Neutrophil (primary cell): ENCODE data around the gene RAD51B.

ENCODE experiments used
- H3K27ac ChIP-seq: fragments of 200-600 bp; sonication (generic); 2 replicates; pipeline ENCODE4 v1.5.1; 2016; ENCODE audit warnings: mild to moderate bottlenecking, moderate library complexity
- H3K27me3 ChIP-seq: fragments of 200-600 bp; sonication (generic); 2 replicates; pipeline ENCODE4 v1.6.0; 2016; ENCODE audit warnings: mild to moderate bottlenecking
- H3K36me3 ChIP-seq: fragments of 200-600 bp; sonication (generic); 2 replicates; pipeline ENCODE4 v1.5.1; 2017
- H3K4me1 ChIP-seq, 2 experiments: fragments of 200-600 bp in 1 of 2; sonication (generic) in 1 of 2; 1 replicate in 1 of 2; 2 replicates in 1 of 2; pipeline versions ENCODE4 v1.5.1 to v1.6.1; 2013 to 2016; ENCODE audit warnings: low read depth in 1 of 2, low read length in 1 of 2, mild to moderate bottlenecking in 1 of 2, moderate library complexity in 1 of 2; ENCODE audit not compliant: control insufficient read depth in 1 of 2, insufficient read depth in 1 of 2
- H3K4me3 ChIP-seq, 2 experiments: fragments of 200-600 bp in 1 of 2; sonication (generic) in 1 of 2; 1 replicate in 1 of 2; 2 replicates in 1 of 2; pipeline ENCODE4 v1.5.1; 2013 to 2016; ENCODE audit warnings: low read depth in 1 of 2, low read length in 1 of 2, mild to moderate bottlenecking in 1 of 2, moderate library complexity in 1 of 2
- H3K9me3 ChIP-seq: fragments of 200-600 bp; sonication (generic); 2 replicates; pipeline ENCODE4 v1.5.1; 2016
- TF ChIP-seq, protein P1 (sequence below): fragments of 200-600 bp; sonication (generic); IDR thresholded peaks from 2 replicates; pipeline ENCODE4 v1.5.1; 2016; ENCODE audit warnings: antibody characterized with exemption

RAD51B gene

DNA sequence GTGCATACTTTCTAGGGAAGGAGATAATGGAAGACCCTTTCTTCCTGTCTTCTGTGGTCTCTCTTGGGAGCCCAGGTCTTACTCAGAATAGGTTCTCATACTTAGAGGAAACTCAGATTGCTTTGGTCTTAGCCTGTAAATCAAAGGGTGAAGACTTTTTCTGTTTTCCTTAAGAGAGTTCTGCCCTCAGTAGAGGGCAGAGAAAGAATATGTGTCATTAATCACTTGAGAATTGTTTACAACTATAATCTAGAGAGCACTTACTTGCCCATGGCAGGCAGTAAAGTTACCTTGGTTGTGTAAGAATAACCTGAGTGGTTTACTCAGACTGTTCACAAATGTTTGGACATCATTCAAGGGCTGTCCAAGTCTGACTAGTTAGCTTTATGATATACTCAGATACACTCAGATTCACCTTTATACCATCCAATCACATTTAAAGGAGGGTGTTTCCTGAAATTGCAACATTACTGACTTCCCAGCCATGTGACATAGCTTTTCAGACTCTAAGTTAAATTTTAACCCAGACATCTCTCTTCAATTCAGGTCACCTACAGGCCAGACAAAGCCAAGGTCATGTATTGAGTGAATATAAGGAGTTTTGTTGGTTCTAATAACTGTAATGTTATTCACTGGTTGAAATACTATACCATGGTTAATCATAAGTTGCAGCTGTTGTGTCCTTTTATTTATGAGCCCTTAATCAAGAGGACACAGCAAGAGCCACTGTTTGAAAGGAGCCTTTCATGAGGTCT lies 372.2 kb downstream of the RAD51B start:
- H3K4me3 ChIP-seq, result no peak overlapping the region
- no peak overlapping the region for H3K27ac ChIP-seq
- H3K36me3 ChIP-seq, result no peaks in the 10 kb centered on the region
- no peaks in the 10 kb centered on the region for H3K27me3 ChIP-seq
- TF ChIP-seq, protein P1, sequence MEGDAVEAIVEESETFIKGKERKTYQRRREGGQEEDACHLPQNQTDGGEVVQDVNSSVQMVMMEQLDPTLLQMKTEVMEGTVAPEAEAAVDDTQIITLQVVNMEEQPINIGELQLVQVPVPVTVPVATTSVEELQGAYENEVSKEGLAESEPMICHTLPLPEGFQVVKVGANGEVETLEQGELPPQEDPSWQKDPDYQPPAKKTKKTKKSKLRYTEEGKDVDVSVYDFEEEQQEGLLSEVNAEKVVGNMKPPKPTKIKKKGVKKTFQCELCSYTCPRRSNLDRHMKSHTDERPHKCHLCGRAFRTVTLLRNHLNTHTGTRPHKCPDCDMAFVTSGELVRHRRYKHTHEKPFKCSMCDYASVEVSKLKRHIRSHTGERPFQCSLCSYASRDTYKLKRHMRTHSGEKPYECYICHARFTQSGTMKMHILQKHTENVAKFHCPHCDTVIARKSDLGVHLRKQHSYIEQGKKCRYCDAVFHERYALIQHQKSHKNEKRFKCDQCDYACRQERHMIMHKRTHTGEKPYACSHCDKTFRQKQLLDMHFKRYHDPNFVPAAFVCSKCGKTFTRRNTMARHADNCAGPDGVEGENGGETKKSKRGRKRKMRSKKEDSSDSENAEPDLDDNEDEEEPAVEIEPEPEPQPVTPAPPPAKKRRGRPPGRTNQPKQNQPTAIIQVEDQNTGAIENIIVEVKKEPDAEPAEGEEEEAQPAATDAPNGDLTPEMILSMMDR, result no peak
- no peaks in the 10 kb centered on the region for H3K9me3 ChIP-seq
- H3K4me1 ChIP-seq, result peaks cover 0 to 11% of the 10 kb centered on the region in 2 experiments

DNA sequence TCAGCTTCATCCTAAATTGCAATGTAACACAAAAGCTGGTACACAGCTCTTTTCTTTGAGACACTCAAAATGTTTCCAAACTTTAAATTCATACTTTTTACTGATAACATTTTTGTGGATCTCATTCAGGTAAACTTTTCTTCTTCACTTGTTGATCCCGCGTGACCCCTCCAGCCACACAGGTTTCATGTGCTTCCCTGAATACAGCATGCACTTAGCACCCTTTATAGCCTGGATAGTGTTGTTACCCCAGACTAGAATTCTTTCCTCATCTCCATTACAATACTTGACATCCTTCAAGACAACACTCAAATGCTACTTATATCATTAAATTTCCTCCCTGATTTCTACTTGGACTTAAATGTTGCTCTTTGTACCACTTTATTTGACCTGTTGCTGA lies 373.4 kb downstream of the RAD51B start:
- TF ChIP-seq, protein P1, result no peak
- H3K27ac ChIP-seq, result no peak overlapping the region
- H3K27me3 ChIP-seq, result no peaks in the 10 kb centered on the region
- peaks cover 0 to 11% of the 10 kb centered on the region in 2 experiments for H3K4me1 ChIP-seq
- no peaks in the 10 kb centered on the region for H3K36me3 ChIP-seq
- H3K9me3 ChIP-seq, result no peaks in the 10 kb centered on the region
- H3K4me3 ChIP-seq, result no peak overlapping the region

DNA sequence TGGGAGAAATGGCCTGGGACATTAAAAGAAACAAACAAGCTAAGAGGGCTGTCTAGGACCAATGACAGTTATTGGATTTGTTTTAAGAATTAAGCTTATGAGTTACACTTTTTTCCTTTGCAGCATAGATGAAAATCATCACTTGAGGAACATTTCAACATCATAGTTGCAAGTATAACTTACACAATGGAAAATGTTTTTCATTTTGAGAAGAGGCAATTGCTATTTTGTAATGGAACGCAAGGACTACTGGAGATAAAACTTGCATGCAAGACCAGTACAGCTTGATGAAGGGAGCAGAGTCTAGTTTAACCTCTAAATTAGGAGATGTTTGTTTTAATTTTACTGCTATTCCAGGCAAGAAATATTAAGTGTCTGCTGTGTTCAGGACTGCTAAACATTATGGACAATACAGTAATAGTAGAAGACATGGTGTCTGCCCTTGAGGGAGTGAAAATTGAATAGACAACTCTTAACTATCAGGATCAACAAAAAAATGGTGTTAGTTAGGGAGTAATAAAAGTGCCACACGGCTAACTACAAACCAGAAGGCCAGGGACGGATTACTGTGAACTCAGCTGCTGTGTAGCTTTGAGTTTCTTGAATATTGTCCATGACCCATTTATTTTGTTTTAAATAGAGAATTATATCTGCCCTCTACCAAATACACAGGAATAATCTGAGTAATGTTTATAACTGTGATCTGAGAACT lies 374.5 kb downstream of the RAD51B start:
- Histone ChIP-seq H3K36me3 (no peaks in the 10 kb centered on the region), H3K27me3 (no peaks in the 10 kb centered on the region), H3K4me3 (no peak overlapping the region), H3K9me3 (no peaks in the 10 kb centered on the region), H3K27ac (no peak overlapping the region), H3K4me1 (peaks cover 0 to 11% of the 10 kb centered on the region in 2 experiments)
- TF ChIP-seq, protein P1, result no peak

DNA sequence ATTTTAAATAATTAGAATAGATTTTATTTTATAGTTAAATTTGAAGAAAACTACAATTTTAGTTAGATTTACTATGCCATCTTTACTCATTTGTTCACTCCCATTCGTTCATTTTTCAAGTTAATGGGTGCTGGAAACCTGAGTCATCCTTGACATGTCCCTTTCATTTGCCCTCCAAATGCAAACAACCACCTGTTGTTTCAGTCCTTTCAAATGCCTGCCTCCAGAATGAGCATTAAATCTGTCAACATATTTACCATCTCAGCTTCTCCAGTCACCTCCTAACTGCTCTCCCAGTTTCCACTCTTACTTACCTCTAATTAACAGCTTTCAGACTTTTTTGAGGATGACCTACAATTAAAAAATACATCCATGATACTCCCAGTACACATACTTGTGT lies 375.5 kb downstream of the RAD51B start:
- Histone ChIP-seq H3K4me3 (no peak overlapping the region), H3K36me3 (no peaks in the 10 kb centered on the region), H3K27ac (no peak overlapping the region), H3K27me3 (no peaks in the 10 kb centered on the region), H3K9me3 (no peaks in the 10 kb centered on the region), H3K4me1 (peaks cover 0 to 11% of the 10 kb centered on the region in 2 experiments)
- TF ChIP-seq, protein P1, result no peak

DNA sequence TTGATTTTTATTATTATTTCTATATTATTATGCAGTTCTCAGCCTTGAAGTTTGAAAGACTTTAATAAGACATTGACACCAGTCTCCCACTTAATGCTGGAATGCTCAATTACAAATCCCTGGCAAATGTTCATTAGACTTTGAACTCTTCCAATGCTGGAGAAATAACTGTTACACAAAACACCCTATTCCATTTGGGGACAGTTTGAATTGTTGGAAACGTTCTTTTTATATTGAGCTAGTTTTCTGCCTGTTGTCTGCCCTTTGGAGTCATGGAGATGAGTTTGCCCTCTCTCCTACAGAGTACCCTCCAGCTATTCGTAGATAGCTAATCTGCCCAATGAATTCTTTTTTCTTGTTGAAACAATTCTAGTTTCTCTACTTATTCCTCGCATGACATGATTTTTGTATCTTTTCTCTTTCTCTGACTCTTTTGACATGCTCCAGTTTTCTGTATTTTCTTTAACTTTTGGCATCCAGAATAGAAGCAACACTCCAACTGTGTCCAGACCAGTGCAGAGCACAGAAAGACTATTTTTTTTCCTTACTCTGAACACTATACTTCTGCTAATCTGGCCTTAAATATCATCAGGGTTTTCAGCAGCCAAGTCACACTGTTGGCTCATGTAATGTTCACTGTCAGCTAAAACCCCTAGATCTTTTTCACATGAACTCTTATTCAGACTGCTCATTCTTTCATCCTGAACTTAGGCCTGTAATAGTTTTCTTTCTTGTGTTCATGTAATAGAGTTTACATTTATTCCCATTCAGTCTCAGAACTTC lies 379.3 kb downstream of the RAD51B start:
- H3K9me3 ChIP-seq, result no peaks in the 10 kb centered on the region
- no peaks in the 10 kb centered on the region for H3K27me3 ChIP-seq
- no peaks in the 10 kb centered on the region for H3K36me3 ChIP-seq
- TF ChIP-seq, protein P1, result no peak
- no peak overlapping the region for H3K4me3 ChIP-seq
- no peak overlapping the region for H3K27ac ChIP-seq
- H3K4me1 ChIP-seq, result peaks cover 0 to 6% of the 10 kb centered on the region in 2 experiments
